Measurements from ENCODE around the gene COL12A1.
"Not testable (repeated sequence)": the region's sequence is repeated elsewhere in the genome, so short reads cannot be mapped to it uniquely, and the experiment has no call there.

Gene COL12A1

DNA sequence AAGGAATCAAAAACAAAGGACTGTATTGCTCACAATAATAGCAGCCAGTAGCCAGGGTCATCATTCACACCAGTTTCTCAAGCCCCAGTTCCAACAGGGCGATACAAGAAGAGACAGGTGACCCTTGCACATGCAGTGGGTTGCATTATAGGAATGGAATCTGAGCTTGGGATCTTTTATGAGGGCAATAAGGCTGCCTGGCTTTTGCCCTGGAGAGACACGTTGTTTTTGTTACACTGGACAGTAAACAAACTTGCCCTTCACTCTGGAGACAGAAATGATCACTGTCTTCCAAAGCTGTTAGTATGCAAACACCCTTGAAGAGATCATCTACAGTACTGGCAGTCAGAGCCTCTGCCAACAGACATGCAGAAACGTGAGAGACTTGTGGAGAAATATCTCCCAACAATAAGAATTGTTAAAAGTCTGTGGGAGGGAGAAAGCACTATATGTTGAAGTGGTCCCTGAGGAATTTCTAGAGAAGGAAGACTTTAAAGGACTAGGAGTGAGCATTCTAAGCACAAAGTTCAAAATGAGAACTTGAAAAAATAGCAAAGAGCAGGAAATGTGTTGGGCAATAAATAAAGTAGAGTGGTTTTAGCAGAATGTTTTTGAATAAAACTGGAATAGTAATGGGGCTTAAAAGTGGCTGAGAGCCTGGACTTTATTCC is 6.2 kb upstream of the COL12A1 start:
- no peak for DNase-seq (ENCODE audit: low spot score)

DNA sequence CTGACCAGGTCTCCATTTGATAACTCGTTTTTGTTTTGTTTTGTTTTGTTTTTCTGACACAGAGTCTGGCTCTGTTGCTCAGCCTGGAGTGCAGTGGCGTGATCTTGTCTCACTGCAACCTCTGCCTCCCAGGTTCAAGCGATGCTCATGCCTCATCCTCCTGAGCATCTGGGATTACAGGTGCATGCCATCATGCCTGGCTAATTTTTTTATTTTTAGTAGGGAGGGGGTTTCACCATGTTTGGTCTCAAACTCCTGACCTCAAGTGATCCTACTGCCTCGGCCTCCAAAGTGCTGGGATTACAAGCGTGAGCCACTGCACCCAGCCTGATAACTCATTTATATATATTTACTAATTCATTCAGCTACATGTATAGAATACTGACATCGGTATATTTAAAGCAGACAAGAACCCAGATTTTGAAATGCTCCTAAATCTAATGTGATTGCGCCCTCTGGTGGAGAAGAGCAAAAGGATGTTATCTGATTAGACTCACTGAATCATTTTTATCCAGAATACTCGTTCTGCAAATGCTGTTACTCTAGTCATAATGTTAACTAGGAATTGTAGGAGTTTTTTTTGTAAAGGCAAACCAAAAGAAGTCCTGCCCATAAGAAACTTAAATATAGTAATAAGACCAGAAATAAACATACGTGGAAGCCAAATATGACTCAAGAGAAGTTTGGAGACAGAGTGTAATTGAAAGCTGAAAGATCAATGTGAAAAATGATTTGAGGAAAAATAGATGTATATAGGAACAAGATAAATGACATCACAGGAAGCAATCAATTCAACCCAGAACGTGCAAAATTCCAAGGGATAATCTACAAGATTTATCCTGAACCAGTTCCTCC is 5.3 kb upstream of the COL12A1 start:
- peak; percentile 68 for DNase-seq (ENCODE audit: low spot score)

DNA sequence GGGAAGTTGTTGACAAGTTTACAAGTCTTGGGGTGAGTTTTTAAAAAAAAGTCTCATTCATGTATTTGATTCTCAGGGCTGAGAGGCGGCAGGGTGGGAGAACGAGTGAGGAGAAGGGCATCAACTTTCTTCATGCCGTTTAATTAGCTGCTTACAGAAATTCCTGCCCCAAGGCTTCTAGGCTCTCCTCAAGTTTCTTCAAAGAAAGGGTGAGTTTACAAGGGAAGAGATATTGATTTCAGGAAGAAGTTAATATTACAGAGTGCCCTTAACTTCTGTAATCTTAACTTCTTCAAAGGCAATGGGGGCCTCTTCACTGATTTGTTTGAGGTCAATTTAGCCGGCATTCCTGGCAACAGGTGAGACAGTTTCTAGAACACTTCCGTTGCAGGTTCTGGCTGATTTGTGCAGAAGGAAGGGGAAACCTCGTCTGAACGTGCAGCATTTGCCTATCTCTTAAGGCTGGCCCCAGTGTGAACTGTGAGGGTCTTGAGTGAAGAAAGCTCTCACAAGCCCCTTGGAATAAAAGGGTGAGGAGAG is 3.4 kb upstream of the COL12A1 start:
- DNase-seq (ENCODE audit: low spot score) = no peak

DNA sequence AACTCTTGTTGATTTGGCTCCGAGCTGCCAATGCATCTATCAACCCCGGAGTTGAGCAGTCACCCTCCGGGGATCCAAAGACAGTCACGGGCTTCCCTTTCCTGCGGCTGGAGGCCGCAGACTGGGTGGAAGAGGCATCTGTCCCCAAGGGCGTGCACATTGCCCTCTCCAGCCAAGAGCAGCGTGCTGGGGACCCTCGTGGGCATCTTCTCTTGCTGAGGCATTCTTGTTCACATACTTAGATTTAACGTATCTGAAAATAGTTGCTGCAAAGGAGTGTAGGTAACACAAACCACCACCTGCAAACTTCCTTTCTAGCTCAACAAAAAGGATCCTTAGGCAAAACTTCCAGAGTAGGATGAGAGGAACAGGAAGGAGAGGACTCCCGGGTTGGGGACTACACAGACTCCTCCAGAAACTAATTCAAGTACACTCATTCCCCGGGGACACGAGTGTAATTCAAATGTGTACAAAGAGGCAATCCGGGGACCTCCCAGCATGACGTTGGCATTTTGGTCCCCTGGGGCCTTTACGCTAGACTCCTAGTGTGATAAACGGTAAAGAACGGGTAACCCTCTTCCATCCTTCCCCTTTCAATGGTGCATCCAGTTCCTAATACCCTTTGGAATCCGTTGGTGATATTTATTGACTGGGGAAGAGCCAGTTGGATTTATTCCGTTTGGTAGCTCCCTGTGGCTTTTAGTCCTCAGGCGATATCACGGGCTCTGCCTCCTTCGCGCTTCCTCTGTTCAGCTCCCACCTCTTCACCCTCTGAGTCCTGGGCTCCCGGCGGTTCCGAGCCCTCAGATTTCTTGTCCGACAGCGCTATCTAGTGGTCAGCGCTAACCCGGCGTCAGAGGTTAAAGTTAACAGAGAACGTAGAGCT is 2.7 kb upstream of the COL12A1 start:
- DNase-seq (ENCODE audit: low spot score) = peak; percentile 58

DNA sequence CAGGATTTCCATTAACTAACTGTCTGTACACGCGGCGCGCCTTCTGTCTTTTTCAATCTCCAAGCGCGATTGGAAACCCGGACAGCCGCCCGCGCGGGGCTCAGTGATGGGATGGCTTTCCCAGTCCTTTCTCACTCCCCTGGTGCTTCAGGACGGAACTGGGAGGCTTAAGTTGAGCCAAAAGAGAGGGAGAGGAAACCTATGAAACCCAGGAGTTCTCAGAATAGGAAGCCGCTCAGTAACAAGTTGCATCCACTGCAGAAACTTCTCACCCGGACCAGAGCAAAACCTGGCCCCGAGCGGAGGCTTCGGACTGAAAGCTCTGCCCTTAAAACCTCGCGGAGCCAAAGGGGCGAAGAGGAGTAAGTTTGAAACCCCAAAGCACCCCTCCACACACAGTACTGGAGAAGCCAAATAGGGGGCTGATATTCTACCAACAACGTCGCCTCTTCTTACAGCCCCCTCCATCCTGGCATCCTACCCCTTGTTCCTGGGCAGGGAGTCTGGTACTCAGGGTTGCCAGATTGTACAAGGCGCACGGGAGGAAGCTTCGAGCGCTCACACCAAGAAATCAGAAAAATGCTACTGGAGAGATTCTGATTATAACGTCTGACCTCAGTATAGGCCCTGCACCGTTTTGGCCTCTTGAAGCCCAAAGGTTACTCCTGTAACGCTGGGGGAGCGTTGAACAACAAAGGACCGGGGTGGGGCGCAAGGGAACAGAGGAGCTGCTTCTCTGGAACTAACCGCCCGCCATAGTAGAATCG is 906 bp upstream of the COL12A1 start:
- DNase-seq (ENCODE audit: low spot score) = no peak

DNA sequence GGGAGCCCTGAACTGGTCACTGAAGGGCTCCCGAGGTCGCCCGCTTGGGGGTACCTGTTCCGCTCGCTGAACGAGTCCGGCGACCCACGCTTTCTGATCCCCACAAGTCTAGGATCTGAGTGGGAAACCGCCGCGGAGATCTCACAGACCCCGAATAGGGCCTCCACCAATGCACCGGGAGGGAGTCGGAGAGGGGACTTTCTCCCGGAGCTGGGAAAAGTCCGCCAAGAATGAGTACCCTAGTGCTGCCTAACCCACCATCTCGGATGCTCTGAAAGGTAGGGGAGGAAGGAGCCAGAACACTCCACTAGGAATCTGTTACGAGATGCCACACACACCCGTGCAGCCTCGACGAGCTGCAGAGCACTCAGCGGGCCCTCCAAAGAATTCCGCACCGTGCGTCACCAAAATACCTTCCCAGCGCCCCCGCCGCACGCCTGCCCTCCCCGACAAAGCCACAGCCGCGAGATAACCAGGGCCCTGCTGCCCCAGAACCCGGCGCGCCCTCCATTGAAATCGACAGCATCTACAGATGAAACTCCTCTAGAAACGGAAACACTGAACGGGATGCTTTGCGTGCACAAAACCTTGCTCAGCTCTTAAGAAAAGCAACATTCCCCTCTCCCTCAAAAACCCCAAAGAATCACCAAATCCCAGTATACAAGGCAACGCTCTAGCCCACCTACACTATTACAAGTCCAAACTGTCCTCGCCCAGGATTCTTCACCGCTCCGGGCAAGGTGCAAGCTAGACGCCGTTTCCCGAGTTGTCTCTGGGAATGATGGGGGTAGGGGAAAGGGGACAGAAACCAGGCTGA is 686 bp downstream of the COL12A1 start:
- DNase-seq (ENCODE audit: low spot score) = no peak

DNA sequence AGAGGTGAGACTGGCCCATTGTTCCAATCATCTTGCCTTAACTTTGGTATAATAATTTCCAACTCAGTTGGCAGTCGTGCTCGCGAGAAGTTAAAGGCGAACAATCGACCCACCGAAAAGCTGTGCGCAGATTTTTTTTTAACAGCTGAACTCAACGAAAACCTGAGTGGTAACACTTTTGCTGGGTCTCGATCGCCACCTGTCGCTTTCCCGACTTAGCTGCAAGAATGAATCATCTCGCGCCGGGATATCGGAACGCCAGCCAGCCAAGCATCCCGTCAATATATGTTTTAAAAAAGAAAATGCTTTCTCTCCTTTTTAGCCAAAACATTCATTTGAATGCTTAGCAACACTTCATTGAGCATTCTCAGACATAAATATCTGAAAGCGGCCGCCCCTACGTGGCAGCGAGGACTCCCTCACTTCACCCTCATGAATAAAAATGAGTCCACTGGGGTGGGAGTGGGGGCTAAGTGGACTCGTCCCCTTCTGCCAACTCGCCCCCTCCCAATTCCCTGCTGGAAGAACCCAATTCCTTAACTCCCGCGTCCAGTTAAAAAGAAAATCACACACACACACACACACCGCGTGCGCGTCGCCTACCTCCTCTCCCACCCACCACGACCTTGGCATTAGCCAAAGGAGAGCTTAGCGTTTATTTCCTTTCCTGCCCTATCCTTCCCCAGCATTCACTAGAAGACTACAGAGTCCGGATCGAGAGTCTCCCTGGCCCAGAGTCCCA is 1.5 kb downstream of the COL12A1 start:
- DNase-seq (ENCODE audit: low spot score) = no peak

DNA sequence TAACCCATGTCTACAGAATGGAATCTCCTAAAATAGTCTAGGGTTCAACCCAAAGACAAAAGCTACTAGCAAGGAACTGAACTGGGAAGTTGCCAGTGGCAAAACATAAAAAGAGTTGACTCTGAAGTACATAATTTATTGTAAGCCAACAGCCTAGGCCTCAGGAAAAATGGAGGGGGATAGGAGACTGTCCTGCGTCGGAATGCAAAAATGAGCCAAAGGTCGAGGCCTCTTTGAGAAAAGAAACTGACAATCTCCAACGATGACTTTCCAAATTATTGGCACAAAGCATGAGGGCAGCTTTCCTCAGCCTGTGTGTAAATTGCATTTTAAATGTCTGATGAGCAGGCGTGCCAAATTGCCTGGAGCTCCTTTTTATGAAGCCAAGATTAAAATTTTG is 2.1 kb downstream of the COL12A1 start:
- no peak for DNase-seq (ENCODE audit: low spot score)

DNA sequence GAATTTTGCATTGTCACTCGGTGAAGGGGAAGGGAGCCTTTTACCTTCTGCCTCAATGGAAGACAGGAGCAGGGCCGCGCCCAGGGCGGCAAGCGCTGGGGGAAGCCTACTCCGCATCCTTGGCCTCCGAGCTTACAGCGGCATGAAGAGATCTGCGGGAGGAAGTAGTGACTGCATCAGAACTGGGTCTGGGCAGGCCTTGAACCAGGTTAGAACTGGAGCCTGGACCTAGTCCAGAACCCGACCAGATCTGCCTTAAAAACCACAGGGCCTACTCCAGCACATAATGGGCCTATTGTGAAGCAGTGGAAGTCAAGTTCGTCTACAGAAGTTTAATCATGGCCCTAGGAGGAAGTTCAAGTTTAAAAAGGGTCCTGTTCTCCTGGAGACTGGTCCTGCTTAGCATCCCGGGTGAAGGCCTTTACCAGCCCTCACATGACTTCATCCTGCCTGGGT is 3.1 kb downstream of the COL12A1 start:
- no peak for DNase-seq (ENCODE audit: low spot score)

DNA sequence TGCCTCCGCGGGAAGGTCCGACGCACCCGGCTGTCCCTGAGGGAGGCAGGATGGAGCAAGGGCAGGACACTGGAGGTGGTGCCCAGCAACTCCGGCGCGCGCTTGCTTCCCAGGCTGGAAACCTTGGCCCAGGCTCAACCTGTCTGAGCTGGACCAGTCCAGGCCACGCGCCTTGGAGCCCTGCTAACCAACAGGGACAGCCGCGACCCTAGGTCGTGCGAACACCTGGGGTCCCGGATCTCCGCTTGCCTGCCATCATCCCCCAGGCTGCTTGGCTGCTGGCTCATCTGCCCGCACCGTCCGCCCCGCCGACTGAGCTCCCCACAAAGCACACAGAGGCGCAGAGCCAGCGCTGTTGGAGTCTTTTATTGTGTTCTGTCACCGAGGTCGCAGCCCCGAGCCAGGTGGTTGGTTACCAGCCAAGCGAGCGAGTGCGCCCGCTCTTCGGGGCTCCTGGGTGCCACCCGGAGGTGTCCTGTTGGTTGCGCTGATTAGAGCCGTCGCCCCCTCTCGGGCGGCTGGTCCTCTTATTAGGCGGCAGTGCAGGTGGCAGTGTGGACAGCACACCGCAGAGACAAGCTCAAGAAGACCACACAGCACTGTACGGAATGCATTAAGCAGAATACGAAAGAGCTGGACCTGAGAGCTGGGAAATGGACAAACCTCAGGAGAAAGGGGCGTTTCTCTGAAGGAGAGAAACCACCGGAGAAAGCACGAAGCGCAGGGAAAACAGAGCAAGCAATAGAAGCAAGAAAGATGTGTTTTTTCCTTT is 3.8 kb downstream of the COL12A1 start:
- DNase-seq (ENCODE audit: low spot score) = no peak

DNA sequence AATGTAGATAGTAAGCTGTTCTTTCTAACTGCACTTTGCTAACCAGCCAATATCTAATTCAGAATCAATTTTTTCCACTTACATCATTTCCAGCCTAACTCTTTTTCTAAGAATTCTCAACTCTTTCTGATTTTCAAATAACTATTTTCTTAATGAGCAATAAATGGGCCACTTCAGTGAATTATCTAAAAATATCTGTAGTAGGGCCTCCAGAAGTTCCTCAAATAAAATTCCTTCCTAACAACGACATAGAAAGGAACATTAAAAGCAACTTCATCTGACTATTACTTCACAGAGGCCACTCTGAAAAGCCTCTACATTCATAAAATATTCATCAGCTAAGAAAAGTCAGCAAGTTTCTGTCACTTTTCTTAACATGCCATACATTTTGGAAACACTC is 4.8 kb downstream of the COL12A1 start:
- DNase-seq (ENCODE audit: low spot score) = no peak

DNA sequence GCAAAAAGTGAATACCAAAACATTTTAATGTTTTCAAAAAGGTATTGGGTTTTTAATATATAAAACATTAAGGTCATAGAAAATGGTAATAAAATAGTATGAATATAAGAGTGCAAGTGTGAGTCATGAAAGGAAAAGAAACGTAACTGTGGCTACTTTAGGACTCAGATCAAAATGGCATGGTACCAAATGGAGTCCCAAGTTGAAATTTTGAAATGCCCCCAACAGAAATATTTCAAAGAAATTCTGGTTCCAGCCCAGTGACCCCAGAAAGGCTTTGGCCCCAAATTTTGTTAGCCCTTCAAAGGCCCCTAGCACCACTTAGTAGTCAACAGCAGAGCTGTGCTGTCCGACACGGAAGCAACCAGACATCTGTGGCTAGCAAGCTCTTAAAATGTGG is 6.0 kb downstream of the COL12A1 start:
- DNase-seq (ENCODE audit: low spot score) = no peak

DNA sequence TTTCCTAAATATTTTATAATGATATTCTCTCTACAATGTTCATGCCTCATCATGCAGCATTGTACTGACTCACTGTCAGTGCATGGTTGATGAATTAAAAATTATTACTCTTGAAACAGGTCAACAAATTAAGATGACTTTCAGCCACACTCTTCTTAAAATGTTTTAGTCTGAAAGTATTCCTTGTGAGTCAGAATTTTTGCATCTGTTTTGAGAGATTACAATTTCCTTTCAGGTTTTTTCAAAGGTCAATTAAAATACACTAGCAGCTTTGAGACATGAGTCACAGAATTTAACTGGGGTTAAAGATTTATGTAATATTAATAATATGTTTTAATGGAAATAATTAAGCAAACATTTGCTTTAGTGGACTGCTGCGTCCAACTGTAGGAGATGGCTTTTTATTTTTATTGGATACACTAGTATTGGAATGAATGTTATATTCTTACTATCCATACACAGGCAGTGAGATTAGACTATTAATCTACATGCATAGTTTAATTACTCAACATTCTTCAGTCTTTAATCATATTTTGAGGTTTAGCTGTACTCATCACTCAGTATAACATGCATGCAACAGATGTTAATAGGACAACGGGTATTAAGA is 9.7 kb downstream of the COL12A1 start:
- DNase-seq (ENCODE audit: low spot score) = no peak

DNA sequence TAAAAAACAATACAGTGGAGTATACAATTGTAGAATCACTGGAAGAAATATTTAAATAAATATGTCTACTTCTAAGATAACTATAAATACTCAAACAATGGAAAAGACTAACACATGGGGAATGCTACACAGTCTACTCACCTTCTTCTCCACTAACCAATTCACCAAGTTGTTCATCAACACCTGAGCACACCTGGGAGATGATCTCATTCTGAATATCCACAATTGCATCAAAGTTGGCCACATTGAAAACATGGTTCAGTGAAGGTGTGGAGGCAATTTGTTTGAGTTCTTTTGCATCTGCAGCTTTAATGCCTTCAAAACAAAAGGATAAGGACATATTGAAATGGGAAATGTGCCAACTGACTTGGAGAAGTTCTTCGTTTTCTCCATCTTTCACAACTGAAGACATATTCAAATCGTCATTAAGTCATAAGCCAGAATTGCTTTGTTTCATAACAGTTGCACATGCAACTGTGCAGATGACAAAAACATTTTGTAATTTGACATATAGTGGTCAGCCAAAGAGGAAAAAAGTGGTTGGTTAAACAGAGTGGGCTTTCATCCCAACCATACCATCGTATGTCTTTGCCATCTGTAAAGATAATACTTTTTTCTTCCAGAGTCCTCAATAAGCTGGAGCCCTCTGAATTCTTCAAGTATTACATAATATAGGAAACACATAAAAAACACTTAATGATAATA is 17.5 kb downstream of the COL12A1 start:
- DNase-seq (ENCODE audit: low spot score) = no peak

DNA sequence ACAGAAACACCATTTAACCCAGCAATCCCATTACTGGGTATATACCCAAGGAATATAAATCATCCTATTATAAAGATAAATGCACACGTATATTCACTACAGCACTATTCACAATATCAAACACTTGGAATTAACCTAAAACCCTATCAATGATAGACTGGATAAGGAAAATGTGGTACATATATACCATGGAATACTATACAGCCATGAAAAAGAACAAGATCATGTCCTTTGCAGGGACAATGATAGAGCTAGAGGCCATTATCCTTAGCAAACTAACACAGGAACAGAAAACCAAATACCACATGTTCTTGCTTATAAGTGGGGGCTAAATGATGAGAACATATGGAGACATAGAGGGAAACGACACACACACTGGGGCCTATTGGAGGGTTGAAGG is 19.3 kb downstream of the COL12A1 start:
- DNase-seq (ENCODE audit: low spot score) = not testable (repeated sequence)

DNA sequence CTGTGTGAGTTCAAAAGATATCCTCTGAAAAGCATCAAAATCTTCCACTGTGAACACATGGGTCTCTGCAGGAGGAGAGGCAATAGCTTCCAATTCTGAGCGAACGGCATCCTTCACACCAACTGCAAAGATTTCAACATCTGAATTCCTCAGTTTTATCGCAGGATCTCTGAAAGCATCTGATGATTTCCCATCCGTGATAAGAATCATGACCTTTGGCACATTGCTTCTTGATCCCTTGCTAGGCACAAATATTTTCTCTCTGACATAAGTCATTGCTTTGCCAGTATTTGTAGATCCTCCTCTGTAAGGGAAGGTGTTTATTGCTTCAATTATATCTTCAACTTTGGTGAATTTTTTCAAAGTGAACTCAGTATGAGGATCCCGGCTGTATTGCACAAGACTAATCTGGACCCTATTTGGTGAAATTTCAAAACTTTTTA is 22.7 kb downstream of the COL12A1 start:
- no peak for DNase-seq (ENCODE audit: low spot score)

DNA sequence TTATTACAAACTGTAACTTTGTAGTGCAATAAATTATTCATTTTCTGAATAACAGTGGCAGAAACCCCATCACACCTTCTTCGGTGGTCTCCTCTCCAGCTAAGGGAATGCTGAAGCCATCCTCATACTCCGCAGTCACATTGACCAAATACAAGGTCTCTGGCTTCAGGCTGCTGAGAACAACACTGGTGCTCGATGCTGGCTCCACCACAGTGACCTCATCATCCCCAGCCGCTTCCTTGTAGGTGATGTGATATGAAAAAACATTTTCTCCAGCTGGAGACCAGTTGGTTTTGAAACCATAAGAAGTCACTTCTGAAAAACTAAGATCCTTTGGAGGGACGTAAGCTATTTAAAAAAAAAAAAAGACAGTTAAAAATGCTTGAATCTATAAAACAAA is 25.0 kb downstream of the COL12A1 start:
- no peak for DNase-seq (ENCODE audit: low spot score)

DNA sequence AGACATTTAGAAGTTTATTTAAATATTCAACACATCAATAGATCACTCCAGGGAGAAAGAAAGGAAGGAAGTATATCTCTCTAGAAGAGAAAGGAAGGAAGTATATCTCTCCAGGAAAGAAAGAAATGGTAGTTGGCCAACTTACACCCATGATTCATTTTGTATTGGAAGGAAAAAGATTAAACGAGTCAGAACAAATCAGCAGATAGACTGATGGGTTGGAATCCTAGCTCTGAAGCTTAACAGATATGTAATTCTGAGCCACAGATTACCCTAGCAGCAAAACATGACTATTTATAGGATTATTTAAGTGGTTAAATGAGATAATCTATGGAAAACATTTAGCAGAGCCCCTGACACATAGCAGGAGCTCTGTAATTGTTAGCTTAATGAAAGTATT is 27.1 kb downstream of the COL12A1 start:
- no peak for DNase-seq (ENCODE audit: low spot score)
